SJCRH30 (cell line): Measurements from ENCODE around the gene TRPC1. TPM values are rescaled to one million over a fixed set of nuclear protein-coding genes. Genes with fewer than 3 reads are reported as not detected.
A peak's percentile ranks its signal among the peaks of the same experiment; 100 is the strongest.

ENCODE experiments used
- DNase-seq, 2 experiments: peaks; one replicate each; pipeline ENCODE4 v3.0.0-alpha.2; 2015 to 2020
- H3K27ac ChIP-seq: fragments of 250-450 bp; sonication (Bioruptor Pico); 2 replicates; pipeline ENCODE4 v1.5.1; 2020; ENCODE audit warnings: mild to moderate bottlenecking, moderate library complexity
- H3K27me3 ChIP-seq: fragments of 250-450 bp; sonication (Bioruptor Pico); 2 replicates; pipeline ENCODE4 v1.5.1; 2020; ENCODE audit warnings: mild to moderate bottlenecking, moderate library complexity
- H3K36me3 ChIP-seq: fragments of 250-450 bp; sonication (Bioruptor Pico); 2 replicates; pipeline ENCODE4 v1.5.1; 2020; ENCODE audit warnings: mild to moderate bottlenecking, moderate library complexity
- H3K4me1 ChIP-seq: fragments of 250-450 bp; sonication (Bioruptor Pico); 2 replicates; pipeline ENCODE4 v1.5.1; 2020; ENCODE audit warnings: mild to moderate bottlenecking, moderate library complexity
- H3K4me3 ChIP-seq: fragments of 250-450 bp; sonication (Bioruptor Pico); 2 replicates; pipeline ENCODE4 v1.5.1; 2020; ENCODE audit warnings: mild to moderate bottlenecking, moderate library complexity
- H3K9me3 ChIP-seq: fragments of 250-450 bp; sonication (Bioruptor Pico); replicated peaks from 2 replicates; pipeline ENCODE4 v1.5.1; 2020; ENCODE audit warnings: mild to moderate bottlenecking, moderate library complexity
- total RNA-seq: library from RNA; depleted of rRNA; stranded (reverse); fragments of >200 nt; shearing (Covaris generic); gene quantifications from 2 replicates; pipeline ENCODE4 v1.2.3, GENCODE V29; 2014; rRNA removed

Gene TRPC1
- total RNA-seq, 1 experiment from 2014 or later, result 21.0 TPM

GRCh38 chr3:142839831-142840230 is 116.0 kb downstream of the TRPC1 start:
- no peak for DNase-seq
- no peaks in the 10 kb centered on the region for H3K36me3 ChIP-seq

DNA sequence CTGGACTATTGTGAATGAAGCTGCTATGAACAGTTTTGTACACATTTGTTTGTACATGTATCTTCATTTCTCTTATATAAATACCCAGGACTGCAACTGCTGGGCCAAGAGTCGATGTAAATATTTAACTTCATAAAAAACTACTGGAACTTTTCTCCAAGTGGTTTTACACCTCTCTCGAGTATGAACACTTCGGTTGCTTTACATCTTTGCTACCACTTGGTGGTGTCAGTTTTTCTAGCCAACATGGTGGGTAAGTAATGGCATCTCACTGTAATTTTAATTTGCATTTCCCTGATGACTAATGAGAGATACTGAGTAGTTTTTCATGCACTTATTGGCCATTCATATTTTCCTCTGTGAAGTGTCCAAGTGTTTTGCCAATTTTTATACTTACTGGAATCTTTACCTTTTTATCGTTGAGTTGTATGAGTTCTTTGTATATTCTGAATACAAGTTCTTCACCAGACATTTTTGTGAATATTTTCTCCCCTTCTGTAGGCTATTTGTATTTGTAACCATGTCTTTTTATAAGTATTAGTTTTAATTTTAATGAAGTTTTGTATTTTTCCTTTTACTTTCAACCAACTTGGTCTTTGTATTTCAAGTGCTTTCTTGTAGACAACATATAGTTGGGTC is 120.6 kb downstream of the TRPC1 start:
- no peaks in the 10 kb centered on the region for H3K27me3 ChIP-seq
- 0 out of 2 replicates have a peak, but pooled peaks cover 4% of the 10 kb centered on the region for H3K36me3 ChIP-seq
- no peak overlapping the region for H3K4me3 ChIP-seq
- H3K9me3 ChIP-seq, result 0 out of 2 replicates have a peak, but pooled peaks cover 4% of the 10 kb centered on the region
- no peaks in the 10 kb centered on the region for H3K4me1 ChIP-seq
- no peak overlapping the region for H3K27ac ChIP-seq
- DNase-seq, result peak in 1 of 2 experiments; percentile 46

More at GRCh38 chr3:142839831-142840230, 116.0 kb downstream of the TRPC1 start:
- Histone ChIP-seq H3K4me1 (no peaks in the 10 kb centered on the region), H3K4me3 (no peak overlapping the region), H3K27ac (no peak overlapping the region), H3K27me3 (no peaks in the 10 kb centered on the region), H3K9me3 (0 out of 2 replicates have a peak, but pooled peaks cover 4% of the 10 kb centered on the region)

GRCh38 chr3:142846779-142847577 is 123.1 kb downstream of the TRPC1 start:
- H3K4me3 ChIP-seq, result no peak overlapping the region
- peaks cover 3% of the 10 kb centered on the region; the same call in 1 of the 2 replicates for H3K4me1 ChIP-seq
- 0 out of 2 replicates have a peak, but pooled peaks cover 4% of the 10 kb centered on the region for H3K9me3 ChIP-seq
- 0 out of 2 replicates have a peak, but pooled peaks cover 4% of the 10 kb centered on the region for H3K36me3 ChIP-seq
- no peak overlapping the region for H3K27ac ChIP-seq
- no peak for DNase-seq
- H3K27me3 ChIP-seq, result no peaks in the 10 kb centered on the region

- H3K27me3 ChIP-seq, result no peaks in the 10 kb centered on the region
- H3K4me1 ChIP-seq, result peaks cover 3% of the 10 kb centered on the region; the same call in 1 of the 2 replicates
- no peak overlapping the region for H3K4me3 ChIP-seq
- 0 out of 2 replicates have a peak, but pooled peaks cover 4% of the 10 kb centered on the region for H3K36me3 ChIP-seq
- H3K9me3 ChIP-seq, result 0 out of 2 replicates have a peak, but pooled peaks cover 4% of the 10 kb centered on the region
- no peak overlapping the region for H3K27ac ChIP-seq
- no peak for DNase-seq
These were observed 125.3 kb downstream of the TRPC1 start for GRCh38 chr3:142849148-142849547.

GRCh38 chr3:142850395-142851023 is 126.7 kb downstream of the TRPC1 start:
- no peaks in the 10 kb centered on the region for H3K36me3 ChIP-seq
- peak; percentile 17 to 23 for DNase-seq
- H3K27me3 ChIP-seq, result no peaks in the 10 kb centered on the region
- peaks cover 3% of the 10 kb centered on the region; the same call in 1 of the 2 replicates for H3K4me1 ChIP-seq
- H3K27ac ChIP-seq, result no peak overlapping the region
- H3K9me3 ChIP-seq, result no peaks in the 10 kb centered on the region
- H3K4me3 ChIP-seq, result no peak overlapping the region

DNA sequence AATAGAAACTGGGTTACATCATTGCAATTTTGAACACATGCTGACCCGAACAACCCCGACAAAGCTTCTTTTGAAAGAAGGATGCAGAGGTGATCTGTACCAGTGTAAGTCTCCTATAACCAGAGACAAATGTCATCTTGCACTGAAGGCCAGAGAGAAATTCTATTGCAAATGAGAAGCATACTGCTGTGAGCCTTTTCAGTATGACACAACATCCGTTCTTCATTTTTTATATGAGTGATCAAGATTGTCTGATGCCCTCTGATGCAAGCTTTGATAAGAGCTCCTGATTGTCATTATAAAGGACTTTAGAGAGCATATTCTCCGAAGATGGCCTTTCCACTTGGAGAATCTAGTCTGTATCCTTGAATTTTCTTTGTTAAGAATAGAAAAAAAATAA is 128.2 kb downstream of the TRPC1 start:
- H3K27ac ChIP-seq, result no peak overlapping the region

DNA sequence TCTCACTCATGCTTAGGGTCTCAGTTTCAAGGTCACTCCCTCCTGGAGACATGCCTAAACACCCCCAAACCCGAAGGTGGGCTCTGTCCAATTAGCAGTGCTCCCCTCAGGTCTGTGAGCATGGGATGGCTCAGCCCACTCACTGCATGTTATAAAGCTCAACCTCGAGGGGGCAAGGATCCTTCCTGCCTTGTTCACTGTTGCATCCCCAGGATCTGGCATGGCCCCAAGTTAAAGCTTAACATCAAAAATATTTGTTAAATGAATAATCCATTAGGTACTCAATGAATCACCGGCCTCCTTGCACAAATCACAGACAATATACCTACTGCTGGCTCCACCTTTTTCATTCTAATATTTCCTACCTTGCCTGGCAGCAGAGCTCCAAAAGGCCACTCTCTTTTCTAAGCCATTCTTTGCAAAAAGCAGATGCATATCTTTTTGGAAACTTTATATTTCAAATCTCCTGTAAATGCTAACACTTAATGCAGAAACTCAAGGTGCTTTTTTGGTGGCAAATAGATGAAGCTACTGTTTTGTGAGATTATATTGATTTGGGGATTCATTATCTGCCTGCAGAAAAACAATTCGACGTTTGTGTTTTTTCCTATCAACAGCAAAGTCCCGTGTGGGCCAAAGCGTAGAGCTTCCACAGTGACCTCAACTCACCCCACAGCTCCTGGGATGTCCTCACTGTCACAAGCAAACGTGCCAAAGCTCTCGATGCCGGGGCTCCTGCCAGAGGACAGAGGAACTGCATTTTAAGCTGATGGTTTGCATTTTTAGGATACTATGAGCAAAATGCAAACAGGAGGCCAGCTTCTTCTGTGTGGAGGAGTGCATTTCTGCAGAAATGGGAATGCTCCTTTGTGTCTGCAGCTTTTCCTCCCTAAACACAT is 129.7 kb downstream of the TRPC1 start:
- H3K4me3 ChIP-seq, result no peak overlapping the region
- H3K4me1 ChIP-seq, result peaks cover 3% of the 10 kb centered on the region; the same call in 1 of the 2 replicates
- no peak for DNase-seq
- no peak overlapping the region for H3K27ac ChIP-seq
- H3K27me3 ChIP-seq, result no peaks in the 10 kb centered on the region
- H3K36me3 ChIP-seq, result no peaks in the 10 kb centered on the region
- no peaks in the 10 kb centered on the region for H3K9me3 ChIP-seq

More for the DNA sequence above, 128.2 kb downstream of the TRPC1 start:
- DNase-seq, result no peak
- Histone ChIP-seq H3K9me3 (no peaks in the 10 kb centered on the region), H3K27me3 (no peaks in the 10 kb centered on the region), H3K4me3 (no peak overlapping the region), H3K36me3 (no peaks in the 10 kb centered on the region), H3K4me1 (peaks cover 3% of the 10 kb centered on the region; the same call in 1 of the 2 replicates)

DNA sequence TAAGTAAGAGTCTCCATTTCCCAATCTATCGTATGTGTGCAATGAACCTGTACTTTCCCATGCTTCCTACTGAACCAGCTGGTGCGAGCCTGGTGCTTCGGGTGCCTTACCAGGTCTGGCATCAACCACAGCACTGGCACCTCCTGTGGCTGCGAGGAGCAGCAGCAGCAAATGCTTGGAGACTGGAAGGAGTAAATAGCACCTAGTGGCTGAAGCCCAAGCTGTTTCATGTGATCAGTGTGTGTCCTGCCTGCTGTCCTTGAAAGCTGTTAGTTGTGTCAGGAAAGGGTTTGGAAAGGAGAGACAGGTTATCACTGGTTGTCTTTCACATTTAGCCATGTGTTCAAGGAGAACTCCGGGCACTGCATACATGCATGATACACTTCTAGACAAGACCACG is 133.2 kb downstream of the TRPC1 start:
- no peaks in the 10 kb centered on the region for H3K36me3 ChIP-seq
- no peaks in the 10 kb centered on the region for H3K9me3 ChIP-seq
- H3K27ac ChIP-seq, result no peak overlapping the region
- H3K27me3 ChIP-seq, result no peaks in the 10 kb centered on the region
- H3K4me3 ChIP-seq, result no peak overlapping the region
- H3K4me1 ChIP-seq, result no peaks in the 10 kb centered on the region
- no peak for DNase-seq

Other genes starting within 250 kb of the TRPC1 start
- 31.0 and 33.1 TPM in 2 replicates for gene ATR, start 145.3 kb upstream of the TRPC1 start, total RNA-seq
- 27.2 and 27.5 TPM in 2 replicates for gene PLS1, start 127.6 kb upstream of the TRPC1 start, total RNA-seq
- 12.3 and 16.7 TPM in 2 replicates for gene PCOLCE2, start 165.0 kb downstream of the TRPC1 start, total RNA-seq
- gene PAQR9, start 239.6 kb downstream of the TRPC1 start, total RNA-seq, result 0.16 and 0.30 TPM in 2 replicates